ENCODE measurements around the gene NXT1.

The NXT1 gene

GRCh38 chr20:23393996-23394775 lies 43.6 kb downstream of the NXT1 start:
- DNase-seq = no peak

GRCh38 chr20:23396950-23397627 lies 46.5 kb downstream of the NXT1 start:
- no peak for DNase-seq

GRCh38 chr20:23397961-23398360 lies 47.4 kb downstream of the NXT1 start:
- no peak for DNase-seq

GRCh38 chr20:23399568-23400241 lies 49.1 kb downstream of the NXT1 start:
- DNase-seq = no peak

- no peak for DNase-seq
These were observed 50.5 kb downstream of the NXT1 start for GRCh38 chr20:23401051-23401450.

- no peak for DNase-seq
These were observed 53.2 kb downstream of the NXT1 start for GRCh38 chr20:23403751-23404150.

GRCh38 chr20:23404196-23404595 lies 53.6 kb downstream of the NXT1 start:
- DNase-seq = no peak
